LNCAP (cell line): ENCODE results near the gene HSDL2.

Experiments used
- CTCF ChIP-seq: fragments of 450-650 bp; IDR thresholded peaks from 2 replicates; pipeline ENCODE4 v1.5.1; 2017; ENCODE audit warnings: mild to moderate bottlenecking

HSDL2 gene

DNA sequence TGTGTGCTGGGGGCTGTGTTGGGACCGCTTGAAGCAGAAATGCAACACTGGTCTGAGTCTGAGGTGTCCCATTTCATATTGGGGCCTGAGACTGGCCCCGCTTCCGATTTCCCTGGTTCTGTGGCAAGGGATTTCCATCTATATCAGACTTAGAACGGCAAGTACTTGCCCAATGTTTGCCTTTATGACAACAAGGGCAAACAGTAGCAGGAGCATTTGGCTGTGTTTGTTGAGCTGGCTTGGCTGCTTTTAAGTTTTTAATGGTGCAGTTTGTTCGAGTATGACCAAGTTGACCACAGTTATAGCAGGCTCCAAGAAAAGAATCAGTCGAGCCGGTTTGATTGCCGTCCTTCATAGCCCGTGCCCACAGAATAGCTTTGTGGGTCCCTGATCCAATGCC, 17.0 kb downstream of the HSDL2 start:
- TF ChIP-seq CTCF = no peak

GRCh38 chr9:112401175-112401815, 21.4 kb downstream of the HSDL2 start:
- TF ChIP-seq CTCF = no peak

- TF ChIP-seq CTCF = no peak
Observed at GRCh38 chr9:112403614-112404201, 23.8 kb downstream of the HSDL2 start.

GRCh38 chr9:112404508-112404932, 24.6 kb downstream of the HSDL2 start:
- TF ChIP-seq CTCF = no peak

DNA sequence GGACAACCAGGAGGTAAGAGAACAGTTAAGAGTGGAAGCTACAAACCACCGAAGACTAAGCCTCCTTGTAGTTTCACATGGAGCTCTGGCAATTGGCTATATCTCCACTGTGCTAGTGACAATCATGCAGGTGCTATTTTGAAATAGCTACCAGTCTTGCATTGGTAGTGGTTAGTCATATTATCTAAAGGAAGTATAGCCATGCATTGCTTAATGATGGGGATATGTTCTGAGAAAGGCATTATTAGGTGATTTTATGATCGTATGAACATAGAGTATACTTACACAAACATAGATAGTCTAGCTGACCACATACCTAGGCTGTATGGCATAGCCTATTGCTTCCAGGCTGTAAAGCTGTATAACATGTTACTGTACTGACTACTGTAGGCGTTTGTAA, 28.4 kb downstream of the HSDL2 start:
- no peak for TF ChIP-seq CTCF

DNA sequence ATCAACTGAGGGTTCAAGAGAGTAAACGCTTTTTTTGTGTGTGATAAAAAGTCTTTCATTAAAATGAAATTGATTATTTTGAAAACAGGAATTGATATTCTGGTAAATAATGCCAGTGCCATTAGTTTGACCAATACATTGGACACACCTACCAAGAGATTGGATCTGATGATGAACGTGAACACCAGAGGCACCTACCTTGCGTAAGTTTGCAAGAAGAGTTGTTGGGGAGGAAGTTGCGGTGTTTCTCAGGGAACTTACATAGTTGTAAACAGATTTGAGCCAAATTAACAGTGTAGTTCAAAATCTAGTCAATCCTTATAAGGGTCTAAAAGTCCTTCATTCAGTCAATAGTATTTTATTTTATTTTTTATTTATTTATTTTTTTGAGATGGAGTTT, 28.9 kb downstream of the HSDL2 start:
- TF ChIP-seq CTCF = no peak

DNA sequence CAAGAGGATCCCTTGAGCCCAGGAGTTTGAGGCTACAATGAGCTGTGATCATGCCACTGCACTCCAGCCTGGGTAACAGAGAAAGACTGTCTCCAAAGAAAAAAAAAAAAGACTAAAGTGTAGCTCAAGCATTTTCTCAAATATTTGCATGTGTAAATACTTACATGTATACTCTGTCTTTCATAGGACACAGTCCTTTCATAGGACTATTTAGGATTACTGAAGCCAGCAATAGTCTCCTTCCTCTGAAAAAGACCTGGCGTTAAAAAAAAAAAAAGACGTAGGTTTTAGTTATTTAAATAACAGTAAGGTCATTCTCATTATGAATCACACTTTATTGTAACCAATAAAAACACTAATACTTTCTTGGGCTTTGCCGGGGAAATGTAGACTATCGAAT, 29.9 kb downstream of the HSDL2 start:
- no peak for TF ChIP-seq CTCF
